CD4-positive, CD25-positive, alpha-beta regulatory T cell (primary cell): ENCODE results near the gene RASGRP2. TPM values are rescaled to one million over a fixed set of nuclear protein-coding genes. Genes with fewer than 3 reads are reported as not detected.

Source experiments
- ATAC-seq, 2 donors: fragments of 150-1000 bp; cut with Tn5 transposase; one replicate each; pipeline ENCODE4 v1.10.0; 2021; ENCODE audit warnings: low read depth in 2 of 2, moderate number of reproducible peaks in 2 of 2, moderate library complexity in 1 of 2
- DNase-seq, 3 donors: peaks; one replicate each; pipeline versions ENCODE4 v3.0.0 to v3.0.0-alpha.2; 2012 to 2022; ENCODE audit warnings: mixed read lengths in 1 of 3
- H3K27ac ChIP-seq: one replicate; pipeline ENCODE4 v1.7.0; 2013; ENCODE audit warnings: mild to moderate bottlenecking, low read length; ENCODE audit not compliant: insufficient read depth, poor library complexity, severe bottlenecking
- H3K27me3 ChIP-seq: one replicate; pipeline ENCODE4 v1.7.0; 2013; ENCODE audit warnings: low read length; ENCODE audit not compliant: control insufficient read depth, insufficient read depth
- H3K36me3 ChIP-seq: one replicate; pipeline ENCODE4 v1.7.0; 2013; ENCODE audit warnings: mild to moderate bottlenecking, low read length, moderate library complexity; ENCODE audit not compliant: control insufficient read depth, insufficient read depth
- H3K4me1 ChIP-seq: 2 replicates; pipeline ENCODE4 v1.7.0; 2013; ENCODE audit warnings: mild to moderate bottlenecking, low read length; ENCODE audit not compliant: insufficient read depth, control insufficient read depth, poor library complexity, severe bottlenecking
- H3K4me3 ChIP-seq: one replicate; pipeline ENCODE4 v1.7.0; 2013; ENCODE audit warnings: low read depth, mild to moderate bottlenecking, low read length, moderate library complexity
- H3K9me3 ChIP-seq, 2 experiments: 1 replicate in 1 of 2; 2 replicates in 1 of 2; pipeline ENCODE4 v1.7.0; 2013; ENCODE audit warnings: low read length in 2 of 2, mild to moderate bottlenecking in 1 of 2, moderate library complexity in 1 of 2; ENCODE audit not compliant: control insufficient read depth in 2 of 2
- H3K27ac Mint-ChIP-seq, 3 donors: one replicate each; pipeline ENCODE4 v1.8.0; 2020 to 2022; ENCODE audit warnings: mild to moderate bottlenecking in 3 of 3, mixed read lengths in 3 of 3, moderate library complexity in 2 of 3
- H3K27me3 Mint-ChIP-seq: one replicate; pipeline ENCODE4 v1.8.0; 2022; ENCODE audit warnings: mild to moderate bottlenecking, mixed read lengths
- H3K36me3 Mint-ChIP-seq: one replicate; pipeline ENCODE4 v1.8.0; 2020; ENCODE audit warnings: mixed read lengths
- H3K4me1 Mint-ChIP-seq, 4 donors: one replicate each; pipeline ENCODE4 v1.8.0; 2020 to 2022; ENCODE audit warnings: mixed read lengths in 4 of 4, mild to moderate bottlenecking in 1 of 4
- H3K4me3 Mint-ChIP-seq, 4 donors: one replicate each; pipeline ENCODE4 v1.8.0; 2020 to 2022; ENCODE audit warnings: mild to moderate bottlenecking in 4 of 4, mixed read lengths in 4 of 4, moderate library complexity in 3 of 4
- H3K9me3 Mint-ChIP-seq, 7 donors: one replicate each; pipeline ENCODE4 v1.8.0; 2020 to 2022; ENCODE audit warnings: mixed read lengths in 7 of 7, mild to moderate bottlenecking in 3 of 7, moderate library complexity in 2 of 7
- polyA plus RNA-seq, 4 donors: library from polyadenylated mRNA; unstranded; fragments of 300-500 nt; fragmentation: Illumina TruSeq; gene quantifications; one replicate each; pipeline ENCODE4 v1.2.3, GENCODE V29; 2021
- total RNA-seq: library from RNA; stranded (reverse); gene quantifications from one replicate; pipeline ENCODE4 v1.2.3, GENCODE V29; 2022

Gene RASGRP2
- total RNA-seq (570 TPM), polyA plus RNA-seq (100 to 1,000 TPM; 140 to 170 (median 157) TPM)

- Histone ChIP-seq H3K4me1 (peaks cover 51% of the 10 kb centered on the region), H3K27me3 (no peaks in the 10 kb centered on the region), H3K36me3 (peaks cover 23% of the 10 kb centered on the region), H3K4me3 (peak within 1 kb of the TSS; percentile 77), H3K27ac (peak within 1 kb of the TSS; percentile 93), H3K9me3 (no peaks in the 10 kb centered on the region)
- DNase-seq (peak; percentile 75 to 89 (median 88)), ATAC-seq (peak; percentile 52 to 55)
- H3K36me3 Mint-ChIP-seq: peaks cover 22% of the 10 kb centered on the region
- H3K4me1 Mint-ChIP-seq: peaks cover 0 to 55% (median 33%) of the 10 kb centered on the region in 4 donors
- H3K27ac Mint-ChIP-seq: peak within 1 kb of the TSS; percentile 92 to 100 (median 99)
- H3K27me3 Mint-ChIP-seq: peaks cover 5% of the 10 kb centered on the region
- peak within 1 kb of the TSS; percentile 94 to 100 (median 99) for H3K4me3 Mint-ChIP-seq
- H3K9me3 Mint-ChIP-seq: no peaks in the 10 kb centered on the region
Observed at GRCh38 chr11:64743591-64744543, at the start of gene RASGRP2. Gene RASGRP2, minus strand, starts transcription at chr11:64744142. Its CDS starts 1,276 bp downstream, at chr11:64742866.

GRCh38 chr11:64792482-64792881 lies 48.5 kb upstream of the RASGRP2 start:
- no peaks in the 10 kb centered on the region for H3K27me3 Mint-ChIP-seq
- peaks cover 5% of the 10 kb centered on the region for H3K36me3 Mint-ChIP-seq

GRCh38 chr11:64791781-64792291 lies 47.9 kb upstream of the RASGRP2 start:
- peaks cover 5 to 35% (median 24%) of the 10 kb centered on the region in 4 donors for H3K4me1 Mint-ChIP-seq
- Histone ChIP-seq H3K27me3 (no peaks in the 10 kb centered on the region), H3K4me3 (no peak overlapping the region), H3K9me3 (no peaks in the 10 kb centered on the region), H3K4me1 (peaks cover 6% of the 10 kb centered on the region), H3K36me3 (peaks cover 45% of the 10 kb centered on the region), H3K27ac (no peak overlapping the region)
- no peak overlapping the region for H3K4me3 Mint-ChIP-seq
- H3K36me3 Mint-ChIP-seq: peaks cover 5% of the 10 kb centered on the region
- H3K9me3 Mint-ChIP-seq: no peaks in the 10 kb centered on the region
- H3K27ac Mint-ChIP-seq: no peak overlapping the region
- H3K27me3 Mint-ChIP-seq: no peaks in the 10 kb centered on the region
- DNase-seq: no peak
- no peak for ATAC-seq

More at GRCh38 chr11:64792482-64792881, 48.5 kb upstream of the RASGRP2 start:
- Histone ChIP-seq H3K9me3 (no peaks in the 10 kb centered on the region), H3K27me3 (no peaks in the 10 kb centered on the region), H3K4me1 (peaks cover 5% of the 10 kb centered on the region), H3K4me3 (no peak overlapping the region), H3K36me3 (peaks cover 52% of the 10 kb centered on the region), H3K27ac (no peak overlapping the region)
- no peaks in the 10 kb centered on the region for H3K9me3 Mint-ChIP-seq
- DNase-seq (no peak), ATAC-seq (no peak)
- H3K27ac Mint-ChIP-seq: peak overlapping the region in 1 of 3 donors; percentile 54
- no peak overlapping the region for H3K4me3 Mint-ChIP-seq
- peaks cover 2 to 34% (median 21%) of the 10 kb centered on the region in 4 donors for H3K4me1 Mint-ChIP-seq

- H3K27me3 ChIP-seq: no peaks in the 10 kb centered on the region
- Mint-ChIP-seq H3K27ac (peak overlapping the region in 1 of 3 donors; percentile 36), H3K27me3 (no peaks in the 10 kb centered on the region), H3K36me3 (peaks cover 5% of the 10 kb centered on the region), H3K4me3 (no peak overlapping the region), H3K9me3 (no peaks in the 10 kb centered on the region), H3K4me1 (peaks cover 5 to 29% (median 20%) of the 10 kb centered on the region in 4 donors)
- H3K36me3 ChIP-seq: peaks cover 35% of the 10 kb centered on the region
- H3K4me1 ChIP-seq: peaks cover 6% of the 10 kb centered on the region
- H3K27ac ChIP-seq: no peak overlapping the region
- no peak for DNase-seq
- no peak overlapping the region for H3K4me3 ChIP-seq
- no peak for ATAC-seq
- H3K9me3 ChIP-seq: no peaks in the 10 kb centered on the region
Observed at GRCh38 chr11:64790205-64791095, 46.5 kb upstream of the RASGRP2 start.

- H3K4me3 ChIP-seq: no peak overlapping the region
- H3K36me3 Mint-ChIP-seq: peaks cover 9% of the 10 kb centered on the region
- H3K27ac ChIP-seq: no peak overlapping the region
- peaks cover 6% of the 10 kb centered on the region for H3K4me1 ChIP-seq
- H3K9me3 Mint-ChIP-seq: no peaks in the 10 kb centered on the region
- no peaks in the 10 kb centered on the region for H3K27me3 Mint-ChIP-seq
- no peaks in the 10 kb centered on the region for H3K27me3 ChIP-seq
- no peaks in the 10 kb centered on the region for H3K9me3 ChIP-seq
- no peak overlapping the region for H3K4me3 Mint-ChIP-seq
- ATAC-seq: no peak
- peaks cover 35% of the 10 kb centered on the region for H3K36me3 ChIP-seq
- H3K27ac Mint-ChIP-seq: peak overlapping the region in 1 of 3 donors; percentile 36
- H3K4me1 Mint-ChIP-seq: peaks cover 5 to 22% (median 17%) of the 10 kb centered on the region in 4 donors
- DNase-seq: no peak
Observed at GRCh38 chr11:64789331-64790204, 45.6 kb upstream of the RASGRP2 start.

GRCh38 chr11:64788321-64789215 lies 44.6 kb upstream of the RASGRP2 start:
- peaks cover 5 to 13% (median 8%) of the 10 kb centered on the region in 4 donors for H3K4me1 Mint-ChIP-seq
- peak in 1 of 2 donors; percentile 20 for ATAC-seq
- H3K9me3 ChIP-seq: no peaks in the 10 kb centered on the region
- peak overlapping the region in 1 of 3 donors; percentile 11 for H3K27ac Mint-ChIP-seq
- H3K4me3 Mint-ChIP-seq: no peak overlapping the region
- no peaks in the 10 kb centered on the region for H3K27me3 Mint-ChIP-seq
- no peaks in the 10 kb centered on the region for H3K27me3 ChIP-seq
- H3K36me3 Mint-ChIP-seq: peaks cover 9% of the 10 kb centered on the region
- peaks cover 6% of the 10 kb centered on the region for H3K4me1 ChIP-seq
- no peak overlapping the region for H3K27ac ChIP-seq
- no peak for DNase-seq
- H3K9me3 Mint-ChIP-seq: no peaks in the 10 kb centered on the region
- H3K36me3 ChIP-seq: peaks cover 35% of the 10 kb centered on the region
- no peak overlapping the region for H3K4me3 ChIP-seq
